ENCODE results near the gene BRD7. TPM values are rescaled to one million over a fixed set of nuclear protein-coding genes. Genes with fewer than 3 reads are reported as not detected.

BRD7 gene
- total and polyA plus RNA-seq, 2 donors (not counting 3 experiments of a cell fraction or from before 2014, with no cell fraction given), result 17.1 to 69.1 TPM

DNA sequence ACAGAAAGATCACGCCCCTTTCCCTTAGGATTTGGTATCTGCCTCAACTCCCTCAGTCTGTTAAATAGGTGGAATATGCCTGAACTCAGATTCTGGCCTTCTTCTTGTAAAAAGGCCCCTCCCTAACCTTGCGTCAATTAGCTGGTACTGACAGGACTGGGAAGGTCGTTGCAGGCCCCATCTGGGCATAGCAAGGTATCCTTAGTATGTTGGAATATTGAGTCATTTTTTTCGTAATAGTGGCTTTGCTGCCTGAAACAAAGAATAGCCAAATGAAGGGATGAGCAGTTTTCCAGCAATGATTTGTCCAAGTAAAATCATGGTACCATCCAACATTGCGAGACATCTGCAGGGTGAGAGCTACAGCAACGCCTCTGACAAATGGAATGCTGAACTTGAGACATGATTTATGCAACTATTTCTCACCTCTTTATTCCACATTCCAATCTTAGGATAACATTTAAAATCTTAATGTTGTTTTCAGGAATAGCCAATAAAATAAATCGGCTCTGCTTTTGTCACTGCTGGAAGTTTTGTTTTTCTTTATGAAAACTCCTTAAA, 39.3 kb upstream of the BRD7 start:
- dilution Hi-C loops (cut with MboI; ENCODE audit: extremely low pct_ligation_motif_present, low sequenced_read_pairs) (no loop called here), intact Hi-C loops (cut with micrococcal nuclease) (no loop called here)
- DNase-seq (ENCODE audit: low read depth, low spot score) (no peak), FAIRE-seq (no peak)
- Histone ChIP-seq H4K20me1 (replicated peaks; ENCODE audit: control insufficient read depth, extremely low read depth, insufficient read depth, low read length) (no peaks in the 10 kb centered on the region), H3K79me2 (ENCODE audit: control insufficient read depth, insufficient read depth, low read length) (no peaks in the 10 kb centered on the region), H3K9me1 (replicated peaks; ENCODE audit: control insufficient read depth, extremely low read depth, insufficient read depth, low read length) (no peaks in the 10 kb centered on the region), H2AFZ (ENCODE audit: low read depth, low read length) (no peak overlapping the region), H3K36me3 (ENCODE audit: control insufficient read depth in 2 of 2, extremely low read depth in 1 of 2, insufficient read depth in 2 of 2, low read length in 2 of 2) (no peaks in the 10 kb centered on the region), H3K9me3 (replicated peaks; ENCODE audit: control insufficient read depth, insufficient read depth, low read length) (no peaks in the 10 kb centered on the region), H3K4me2 (ENCODE audit: insufficient read depth, low read length) (no peak overlapping the region), H3K4me1 (ENCODE audit: control insufficient read depth, extremely low read depth, insufficient read depth, low read length) (no peaks in the 10 kb centered on the region), H3K27ac (ENCODE audit: insufficient read depth, low read depth, low read length) (no peak overlapping the region), H3K4me3 (replicated peaks in 1 of 3; ENCODE audit: insufficient read depth in 1 of 3, low read depth in 1 of 3, low read length in 3 of 3) (no peak overlapping the region), H3K27me3 (ENCODE audit: control insufficient read depth in 2 of 2, insufficient read depth in 2 of 2, low read length in 2 of 2) (no peaks in the 10 kb centered on the region), H3K9ac (replicated peaks; ENCODE audit: extremely low read depth, insufficient read depth, low read length) (no peak overlapping the region)
- no peak for TF ChIP-seq EZH2 (IDR thresholded peaks at IDR 0.05; ENCODE audit: borderline replicate concordance, low read depth, low read length, severe bottlenecking)
- TF ChIP-seq MYC (IDR thresholded peaks at IDR 0.05; ENCODE audit: low read depth, low read length), result no peak
- no peak for TF ChIP-seq FOS (IDR thresholded peaks at IDR 0.05; ENCODE audit: borderline replicate concordance, insufficient read depth, low read length)
- no peak for TF ChIP-seq GATA2 (IDR thresholded peaks at IDR 0.05; ENCODE audit: insufficient read depth, insufficient read length, low read depth, low read length)
- no peak for TF ChIP-seq JUN (IDR thresholded peaks at IDR 0.05; ENCODE audit: borderline replicate concordance, insufficient read depth, insufficient read length, low read depth)
- TF ChIP-seq MAX (IDR thresholded peaks at IDR 0.05; ENCODE audit: insufficient read depth, insufficient read length), result no peak
- TF ChIP-seq POLR2AphosphoS5 (IDR thresholded peaks at IDR 0.05; ENCODE audit: insufficient read depth, low read depth, low read length), result no peak
- TF ChIP-seq CTCF (IDR thresholded peaks at IDR 0.05; ENCODE audit: extremely low read depth in 1 of 2, insufficient read depth in 1 of 2, low read depth in 1 of 2, low read length in 2 of 2), result no peak
- TF ChIP-seq POLR2A (IDR thresholded peaks at IDR 0.05; ENCODE audit: low read depth, low read length), result no peak
- BruUV-seq (replicated peaks), result no TSS peak
- ChIA-PET POLR2A (no interaction called here), CTCF (no interaction called here)
